Liver (tissue), 3 donors: Measurements from ENCODE around the gene SHC2.

Source experiments
- ATF3 ChIP-seq: IDR thresholded peaks from 2 replicates; pipeline ENCODE4 v1.6.1; 2016; ENCODE audit warnings: antibody characterized with exemption
- CTCF ChIP-seq: fragments of 150-350 bp; IDR thresholded peaks from 2 replicates; pipeline ENCODE4 v1.5.1; 2017; ENCODE audit warnings: improper control_type of control experiment, low read depth, low read length; ENCODE audit not compliant: missing input control
- GABPA ChIP-seq, 2 donors: IDR thresholded peaks in 1 of 2; conservative IDR thresholded peaks in 1 of 2; 2 replicates each; pipeline ENCODE4 v1.6.1; 2016; ENCODE audit warnings: antibody characterized with exemption in 2 of 2, mild to moderate bottlenecking in 1 of 2, moderate library complexity in 1 of 2
- RAD21 ChIP-seq, 2 donors: IDR thresholded peaks; 2 replicates each; pipeline ENCODE4 v1.6.1; 2016; ENCODE audit warnings: antibody characterized with exemption in 2 of 2, mild to moderate bottlenecking in 2 of 2
- REST ChIP-seq: IDR thresholded peaks from 2 replicates; pipeline ENCODE4 v1.6.1; 2016; ENCODE audit warnings: antibody characterized with exemption, mild to moderate bottlenecking
- SP1 ChIP-seq: IDR thresholded peaks from 2 replicates; pipeline ENCODE4 v1.6.1; 2018; ENCODE audit warnings: antibody characterized with exemption, mild to moderate bottlenecking
- TAF1 ChIP-seq: conservative IDR thresholded peaks from 2 replicates; pipeline ENCODE4 v1.6.1; 2016; ENCODE audit warnings: antibody characterized with exemption, mild to moderate bottlenecking
- YY1 ChIP-seq: IDR thresholded peaks from 2 replicates; pipeline ENCODE4 v1.6.1; 2016; ENCODE audit warnings: antibody characterized with exemption, mild to moderate bottlenecking
- donor health status: healthy.
- donor health status: healthy.

GRCh38 chr19:453606-454005, 7.2 kb downstream of the SHC2 start:
- TF ChIP-seq GABPA (IDR thresholded peaks at IDR 0.05 in 1 of 2, conservative IDR thresholded peaks at IDR 0.05 in 1 of 2) (no peak), CTCF (no peak), TAF1 (no peak), YY1 (no peak), SP1 (no peak), ATF3 (no peak), RAD21 (IDR thresholded peaks at IDR 0.05) (no peak), REST (no peak)
